Neural cell (in vitro differentiated cells): ENCODE measurements around the gene CIB4. TPM values are rescaled to one million over a fixed set of nuclear protein-coding genes. Genes with fewer than 3 reads are reported as not detected.

Experiments
- H2AFZ ChIP-seq: fragments of 200-600, 300-800 bp; sonication (generic), shearing (Covaris generic); 2 replicates; pipeline ENCODE4 v1.6.0; 2014; ENCODE audit warnings: low read depth, mild to moderate bottlenecking, antibody characterized with exemption, low read length, moderate library complexity
- H3F3A ChIP-seq: fragments of 200-600 bp; shearing (Covaris generic); 2 replicates; pipeline ENCODE4 v1.6.1; 2016; ENCODE audit warnings: mild to moderate bottlenecking, moderate library complexity, mixed read lengths, antibody characterized with exemption, low read length; ENCODE audit not compliant: insufficient read depth, poor library complexity, severe bottlenecking
- H3K27ac ChIP-seq: fragments of 200-600, 300-800 bp; sonication (generic), shearing (Covaris generic); 2 replicates; pipeline ENCODE4 v1.5.1; 2014; ENCODE audit warnings: mild to moderate bottlenecking, low read length, moderate library complexity
- H3K27me3 ChIP-seq: fragments of 300-800, 200-600 bp; sonication (generic), shearing (Covaris generic); 2 replicates; pipeline ENCODE4 v1.6.0; 2014; ENCODE audit warnings: mild to moderate bottlenecking, low read depth, low read length, moderate library complexity; ENCODE audit not compliant: insufficient read depth
- H3K36me3 ChIP-seq: fragments of 300-800, 200-600 bp; sonication (generic), shearing (Covaris generic); 2 replicates; pipeline ENCODE4 v1.5.1; 2014; ENCODE audit warnings: mild to moderate bottlenecking, antibody characterized with exemption, low read length, moderate library complexity; ENCODE audit not compliant: insufficient read depth
- H3K4me2 ChIP-seq: fragments of 300-800, 200-600 bp; sonication (generic), shearing (Covaris generic); 2 replicates; pipeline ENCODE4 v1.6.0; 2014; ENCODE audit warnings: mild to moderate bottlenecking, low read length
- H3K4me3 ChIP-seq: fragments of 300-800, 200-600 bp; sonication (generic), shearing (Covaris generic); 2 replicates; pipeline ENCODE4 v1.5.1; 2014; ENCODE audit warnings: mild to moderate bottlenecking, low read length, moderate library complexity
- H3K79me2 ChIP-seq: fragments of 200-600 bp; shearing (Covaris generic); replicated peaks from 2 replicates; pipeline ENCODE4 v1.6.0; 2014; ENCODE audit warnings: mild to moderate bottlenecking, low read length, moderate library complexity; ENCODE audit not compliant: insufficient read depth
- H3K9ac ChIP-seq: fragments of 300-800, 200-600 bp; sonication (generic), shearing (Covaris generic); 2 replicates; pipeline ENCODE4 v1.6.1; 2016; ENCODE audit warnings: mild to moderate bottlenecking, low read length, mixed read lengths
- H3K9me2 ChIP-seq: fragments of 200-600 bp; shearing (Covaris generic); 2 replicates; pipeline ENCODE4 v1.6.1; 2016; ENCODE audit warnings: mild to moderate bottlenecking, low read length, mixed read lengths; ENCODE audit not compliant: insufficient read depth
- H3K9me3 ChIP-seq: fragments of 200-600, 300-800 bp; sonication (generic), shearing (Covaris generic); 2 replicates; pipeline ENCODE4 v1.6.1; 2016; ENCODE audit warnings: mild to moderate bottlenecking, mixed run types, low read length, moderate library complexity, mixed read lengths
- H4K20me1 ChIP-seq: fragments of 200-600 bp; shearing (Covaris generic); 2 replicates; pipeline ENCODE4 v1.6.1; 2016; ENCODE audit warnings: mild to moderate bottlenecking, mixed run types; ENCODE audit not compliant: insufficient read depth
- CTCF ChIP-seq: fragments of 450-650 bp; IDR thresholded peaks from 2 replicates; pipeline ENCODE4 v1.5.1; 2014; ENCODE audit warnings: antibody characterized with exemption, mild to moderate bottlenecking, moderate library complexity; ENCODE audit not compliant: poor library complexity, severe bottlenecking
- EP300 ChIP-seq: fragments of 450-650 bp; conservative IDR thresholded peaks from 2 replicates; pipeline ENCODE4 v1.6.1; 2014; ENCODE audit warnings: antibody characterized with exemption, mild to moderate bottlenecking, moderate library complexity; ENCODE audit not compliant: poor library complexity, severe bottlenecking
- EZH2 ChIP-seq: fragments of 200-600, 300-800 bp; shearing (Covaris generic), sonication (generic); IDR thresholded peaks from 2 replicates; pipeline ENCODE4 v1.6.1; 2014; ENCODE audit warnings: antibody characterized with exemption, low read length, borderline replicate concordance, mild to moderate bottlenecking; ENCODE audit not compliant: insufficient read depth, poor library complexity, severe bottlenecking
- MXI1 ChIP-seq: fragments of 450-650 bp; conservative IDR thresholded peaks from 2 replicates; pipeline ENCODE4 v1.6.1; 2014; ENCODE audit warnings: antibody characterized with exemption, mild to moderate bottlenecking; ENCODE audit not compliant: poor library complexity, severe bottlenecking
- POLR2AphosphoS5 ChIP-seq: IDR thresholded peaks from 2 replicates; pipeline ENCODE4 v1.6.1; 2012
- RAD21 ChIP-seq: fragments of 450-650 bp; conservative IDR thresholded peaks from 2 replicates; pipeline ENCODE4 v1.6.1; 2014; ENCODE audit warnings: antibody characterized with exemption, mild to moderate bottlenecking, moderate library complexity
- REST ChIP-seq: IDR thresholded peaks from 2 replicates; pipeline ENCODE4 v1.6.1; 2012; ENCODE audit warnings: borderline replicate concordance
- SMC3 ChIP-seq: fragments of 450-650 bp; conservative IDR thresholded peaks from 2 replicates; pipeline ENCODE4 v1.6.1; 2014; ENCODE audit warnings: antibody characterized with exemption, mild to moderate bottlenecking, moderate library complexity; ENCODE audit not compliant: poor library complexity
- TAF1 ChIP-seq: IDR thresholded peaks from 2 replicates; pipeline ENCODE4 v1.6.1; 2012; ENCODE audit warnings: low read depth
- polyA plus RNA-seq: library from polyadenylated mRNA; depleted of rRNA; stranded (reverse); fragments of >200 nt; gene quantifications from 2 replicates; pipeline ENCODE4 v1.2.3, GENCODE V29; 2014

CIB4 gene
- polyA plus RNA-seq, 1 donor from 2014 or later, result not detected

GRCh38 chr2:26579723-26580040 lies 61.5 kb downstream of the CIB4 start:
- H3K9me3 ChIP-seq, result no peaks in the 10 kb centered on the region
- no peak overlapping the region for H3K9ac ChIP-seq
- H3K4me3 ChIP-seq, result no peak overlapping the region
- no peaks in the 10 kb centered on the region for H3K9me2 ChIP-seq
- H4K20me1 ChIP-seq, result no peaks in the 10 kb centered on the region
- no peak overlapping the region for H3K27ac ChIP-seq
- H3K36me3 ChIP-seq, result no peaks in the 10 kb centered on the region
- H3K4me2 ChIP-seq, result no peak overlapping the region
- TF ChIP-seq SMC3 (no peak), CTCF (no peak), RAD21 (no peak), EZH2 (no peak), POLR2AphosphoS5 (no peak), MXI1 (no peak), REST (no peak), TAF1 (no peak), EP300 (no peak)
- H2AFZ ChIP-seq, result no peak overlapping the region
- no peaks in the 10 kb centered on the region for H3K79me2 ChIP-seq
- H3K27me3 ChIP-seq, result no peaks in the 10 kb centered on the region
- H3F3A ChIP-seq, result no peaks in the 10 kb centered on the region

DNA sequence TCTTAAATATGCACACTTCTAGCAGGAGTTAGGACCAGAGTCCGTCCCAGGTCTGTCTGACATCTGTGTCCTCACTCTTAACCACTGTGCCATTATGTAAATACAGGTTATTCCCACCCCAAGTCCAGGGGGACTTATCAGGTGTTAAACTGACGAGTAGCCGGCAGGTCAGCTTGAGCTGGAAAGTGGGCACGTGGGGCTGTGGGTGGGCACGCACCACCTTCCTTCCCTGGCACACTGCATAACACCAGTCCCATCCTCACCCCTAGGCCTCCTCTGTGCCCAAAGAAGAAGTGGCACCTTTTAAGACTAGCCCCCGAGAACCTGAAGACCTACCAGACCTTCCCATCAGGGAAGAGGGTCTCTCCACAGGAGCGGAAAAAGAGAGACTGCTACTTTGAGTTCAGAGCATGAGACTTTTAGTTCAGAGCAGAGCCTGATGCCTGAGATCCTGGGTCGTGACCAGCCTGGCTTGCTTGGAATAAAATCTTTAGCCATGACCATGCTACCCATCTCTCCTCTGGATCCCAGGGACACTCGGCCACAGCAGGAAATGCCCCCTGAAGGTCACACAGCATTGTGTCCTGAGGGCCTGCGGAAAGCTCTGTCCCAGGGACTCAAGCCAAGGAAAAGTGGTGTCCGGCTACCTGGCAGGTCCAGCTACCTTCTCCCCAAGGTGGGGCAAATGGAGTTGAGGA lies 62.0 kb downstream of the CIB4 start:
- Histone ChIP-seq H3F3A (no peaks in the 10 kb centered on the region), H3K27ac (no peak overlapping the region), H3K9ac (no peak overlapping the region), H3K9me3 (no peaks in the 10 kb centered on the region), H2AFZ (no peak overlapping the region), H4K20me1 (no peaks in the 10 kb centered on the region), H3K27me3 (no peaks in the 10 kb centered on the region), H3K4me3 (no peak overlapping the region), H3K36me3 (no peaks in the 10 kb centered on the region), H3K9me2 (no peaks in the 10 kb centered on the region), H3K79me2 (no peaks in the 10 kb centered on the region), H3K4me2 (no peak overlapping the region)
- no peak for TF ChIP-seq POLR2AphosphoS5
- no peak for TF ChIP-seq EP300
- no peak for TF ChIP-seq MXI1
- no peak for TF ChIP-seq REST
- no peak for TF ChIP-seq CTCF
- no peak for TF ChIP-seq EZH2
- TF ChIP-seq RAD21, result no peak
- no peak for TF ChIP-seq TAF1
- no peak for TF ChIP-seq SMC3
